ENCODE measurements around the gene ERCC6L2. TPM values are rescaled to one million over a fixed set of nuclear protein-coding genes. Genes with fewer than 3 reads are reported as not detected.

Gene ERCC6L2
- total and polyA plus RNA-seq, 2 of the 8 experiments (the other 6 are each of a cell fraction or from before 2014, with no cell fraction given) = 9.8 to 50.0 TPM

DNA sequence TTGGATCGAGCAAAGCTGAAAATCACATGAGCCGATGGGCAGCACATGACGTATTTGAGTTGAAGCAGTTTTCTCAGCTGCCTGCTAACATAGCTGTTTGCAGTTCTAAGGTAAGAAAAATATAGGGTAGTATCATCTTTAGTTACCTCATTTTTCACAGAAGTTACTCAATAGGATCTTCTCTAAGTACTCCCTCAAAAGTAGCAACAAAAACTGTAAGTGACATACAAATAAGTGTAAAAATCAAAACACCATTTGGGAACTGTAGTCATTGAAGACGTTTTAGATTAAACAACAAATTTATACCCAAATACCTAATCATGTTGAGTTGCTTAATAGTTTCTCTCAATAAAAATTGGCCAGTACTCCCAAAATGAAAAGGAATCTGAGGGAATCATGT, 102.6 kb downstream of the ERCC6L2 start:
- H3K14ac ChIP-seq (ENCODE audit: insufficient read length) = no peak overlapping the region
- no peak overlapping the region for H3K18ac ChIP-seq (ENCODE audit: extremely low read depth, low read length)
- no peak overlapping the region for H3K56ac ChIP-seq (replicated peaks; ENCODE audit: insufficient read length, low read depth, low read length)
- no peak overlapping the region for H2AFZ ChIP-seq (ENCODE audit: low read length)
- no peak overlapping the region for H4K91ac ChIP-seq (replicated peaks; ENCODE audit: insufficient read length, low read length)
- peaks cover 0 to 21% (median 7%) of the 10 kb centered on the region in 4 experiments; a peak in 4 of 8 replicates for H3K36me3 ChIP-seq (ENCODE audit: control insufficient read depth in 2 of 4, insufficient read depth in 4 of 4, low read length in 3 of 4)
- no peaks in the 10 kb centered on the region for H3K4me1 ChIP-seq (replicated peaks in 1 of 4; ENCODE audit: control insufficient read depth in 3 of 4, insufficient read depth in 4 of 4, low read length in 3 of 4)
- no peak overlapping the region for H4K8ac ChIP-seq (ENCODE audit: extremely low read depth, insufficient read depth, low read length)
- H2BK15ac ChIP-seq (ENCODE audit: low read length) = no peak overlapping the region
- no peak overlapping the region for H3K4me2 ChIP-seq (ENCODE audit: insufficient read depth in 1 of 2, low read depth in 2 of 2, low read length in 2 of 2)
- no peak overlapping the region for H2BK5ac ChIP-seq (ENCODE audit: low read depth, low read length)
- no peaks in the 10 kb centered on the region for H3K27me3 ChIP-seq (replicated peaks in 1 of 4; ENCODE audit: control insufficient read depth in 3 of 4, extremely low read depth in 1 of 4, insufficient read depth in 3 of 4, low read length in 3 of 4)
- no peak overlapping the region for H2AK5ac ChIP-seq (ENCODE audit: low read depth, low read length)
- POLR2A ChIA-PET (ENCODE audit: partially characterized antibody) = no interaction called here
- H3K4me3 ChIP-seq (ENCODE audit: extremely low read depth in 1 of 4, insufficient read depth in 2 of 4, low read depth in 3 of 4, low read length in 4 of 4) = no peak overlapping the region
- H2BK20ac ChIP-seq (ENCODE audit: low read length) = no peak overlapping the region
- no peak overlapping the region for H2BK12ac ChIP-seq (ENCODE audit: low read depth, low read length)
- no peak for FAIRE-seq
- H3K27ac ChIP-seq (ENCODE audit: low read depth, low read length) = no peak overlapping the region
- no peaks in the 10 kb centered on the region for H3K79me2 ChIP-seq (ENCODE audit: control insufficient read depth in 1 of 2, insufficient read depth in 2 of 2, low read length in 2 of 2)
- no peak for TF ChIP-seq CHD2 (IDR thresholded peaks at IDR 0.05; ENCODE audit: low read length)
- TF ChIP-seq ZNF274 (IDR thresholded peaks at IDR 0.05; ENCODE audit: borderline replicate concordance, extremely low read depth, low read length) = no peak
- TF ChIP-seq POLR2AphosphoS5 (IDR thresholded peaks at IDR 0.05; ENCODE audit: low read depth, low read length) = no peak
- H3K4ac ChIP-seq (replicated peaks; ENCODE audit: insufficient read length, low read depth, low read length) = no peak overlapping the region
- H3K9me3 ChIP-seq (ENCODE audit: insufficient read depth in 2 of 2, low read depth in 1 of 2, low read length in 1 of 2) = no peaks in the 10 kb centered on the region
- no peak for DNase-seq (ENCODE audit: low read depth in 1 of 2, low spot score in 2 of 2)
- H3K9ac ChIP-seq (replicated peaks in 1 of 4; ENCODE audit: extremely low read depth in 1 of 4, low read depth in 3 of 4, low read length in 3 of 4) = no peak overlapping the region
- no peaks in the 10 kb centered on the region for H3K79me1 ChIP-seq (ENCODE audit: low read depth, low read length)
- H3K23ac ChIP-seq (ENCODE audit: insufficient read length) = no peak overlapping the region
- no peak overlapping the region for H2BK120ac ChIP-seq (replicated peaks; ENCODE audit: low read depth, low read length)
- no peaks in the 10 kb centered on the region for H3K23me2 ChIP-seq (ENCODE audit: low read depth, low read length)
- H4K20me1 ChIP-seq (replicated peaks in 1 of 2; ENCODE audit: control insufficient read depth in 1 of 2, insufficient read depth in 2 of 2, low read length in 2 of 2) = no peaks in the 10 kb centered on the region
- WGBS, 2 experiments (ENCODE audit: extremely low coverage in 1 of 2, insufficient coverage in 1 of 2, insufficient read length in 1 of 2, insufficient replicate concordance in 2 of 2, low coverage in 1 of 2, low lambda C conversion rate in 2 of 2, missing lambda C conversion rate in 1 of 2) = 87% methylated on average over 4 of the region's 4 CpGs; no CpG with 5 or more reads in 1 of the 2 experiments
- no peak overlapping the region for H4K5ac ChIP-seq (ENCODE audit: insufficient read length, low read depth, low read length)
- CTCF ChIA-PET (ENCODE audit: partially characterized antibody) = no interaction called here
